Cardiac muscle cell (in vitro differentiated cells and primary cell): ENCODE results near the gene IGLL1. TPM values are rescaled to one million over a fixed set of nuclear protein-coding genes. Genes with fewer than 3 reads are reported as not detected.
"Not testable (repeated sequence)": the region's sequence is repeated elsewhere in the genome, so short reads cannot be mapped to it uniquely, and the experiment has no call there.

Source experiments
- DNase-seq, 2 donors: peaks; one replicate each; pipeline versions ENCODE4 v3.0.0 to v3.0.0-alpha.2; 2010 to 2017; ENCODE audit warnings: low read depth in 1 of 2, low spot score in 1 of 2
- H3K27ac ChIP-seq: fragments of 200-600 bp; sonication (generic); 2 replicates; pipeline ENCODE4 v1.5.1; 2016
- H3K27me3 ChIP-seq: fragments of 200-600 bp; sonication (generic); 2 replicates; pipeline ENCODE4 v1.6.0; 2016; ENCODE audit warnings: control low read depth
- H3K36me3 ChIP-seq: fragments of 200-600 bp; sonication (generic); 2 replicates; pipeline ENCODE4 v1.5.1; 2016; ENCODE audit warnings: control low read depth
- H3K4me1 ChIP-seq: fragments of 200-600 bp; sonication (generic); 2 replicates; pipeline ENCODE4 v1.8.1; 2017; ENCODE audit warnings: low read depth, mild to moderate bottlenecking, mixed run types
- H3K4me3 ChIP-seq: fragments of 200-600 bp; sonication (generic); 2 replicates; pipeline ENCODE4 v1.5.1; 2016; ENCODE audit warnings: mild to moderate bottlenecking
- H3K9me3 ChIP-seq: fragments of 200-600 bp; sonication (generic); 2 replicates; pipeline ENCODE4 v1.5.1; 2017; ENCODE audit warnings: low read depth, mild to moderate bottlenecking, control low read depth
- CTCF ChIP-seq: IDR thresholded peaks from 2 replicates; pipeline ENCODE4 v1.5.1; 2012; ENCODE audit warnings: low read depth, mild to moderate bottlenecking, low read length
- polyA plus RNA-seq: library from polyadenylated mRNA; unstranded; fragments of >200 nt; fragmentation: Nextera tagmentation; extraction: Ambion mirVana; gene quantifications from 2 replicates; pipeline ENCODE4 v1.2.1, GENCODE V29; 2016
- total RNA-seq: library from RNA; depleted of rRNA; stranded (reverse); fragments of >200 nt; gene quantifications from 2 replicates; pipeline ENCODE4 v1.2.3, GENCODE V29; 2016

The IGLL1 gene
- total and polyA plus RNA-seq, 2 experiments from 2014 or later, result not detected

GRCh38 chr22:23579280-23579679, 810 bp downstream of the IGLL1 start:
- TF ChIP-seq CTCF, result no peak
- Histone ChIP-seq H3K4me1 (no peaks in the 10 kb centered on the region), H3K36me3 (no peaks in the 10 kb centered on the region), H3K27ac (no peak overlapping the region), H3K4me3 (no peak overlapping the region), H3K9me3 (no peaks in the 10 kb centered on the region), H3K27me3 (no peaks in the 10 kb centered on the region)
- DNase-seq, result no peak

- H3K36me3 ChIP-seq, result no peaks in the 10 kb centered on the region
- H3K9me3 ChIP-seq, result no peaks in the 10 kb centered on the region
- DNase-seq, result no peak
- H3K27ac ChIP-seq, result no peak overlapping the region
- no peak for TF ChIP-seq CTCF
- no peak overlapping the region for H3K4me3 ChIP-seq
- no peaks in the 10 kb centered on the region for H3K27me3 ChIP-seq
- no peaks in the 10 kb centered on the region for H3K4me1 ChIP-seq
Observed at GRCh38 chr22:23578306-23578705, 1.8 kb downstream of the IGLL1 start.

- H3K4me1 ChIP-seq, result no peaks in the 10 kb centered on the region
- H3K4me3 ChIP-seq, result no peak overlapping the region
- no peak for DNase-seq
- H3K9me3 ChIP-seq, result no peaks in the 10 kb centered on the region
- TF ChIP-seq CTCF, result no peak
- no peak overlapping the region for H3K27ac ChIP-seq
- no peaks in the 10 kb centered on the region for H3K27me3 ChIP-seq
- no peaks in the 10 kb centered on the region for H3K36me3 ChIP-seq
Observed at GRCh38 chr22:23576681-23577080, 3.4 kb downstream of the IGLL1 start.

- Histone ChIP-seq H3K36me3 (no peaks in the 10 kb centered on the region), H3K4me1 (no peaks in the 10 kb centered on the region), H3K4me3 (no peak overlapping the region), H3K9me3 (no peaks in the 10 kb centered on the region), H3K27me3 (no peaks in the 10 kb centered on the region), H3K27ac (no peak overlapping the region)
- DNase-seq, result no peak
- TF ChIP-seq CTCF, result no peak
Observed at GRCh38 chr22:23575601-23576000, 4.5 kb downstream of the IGLL1 start.

- no peak for TF ChIP-seq CTCF
- Histone ChIP-seq H3K4me1 (no peaks in the 10 kb centered on the region), H3K4me3 (no peak overlapping the region), H3K27ac (no peak overlapping the region), H3K36me3 (no peaks in the 10 kb centered on the region), H3K27me3 (no peaks in the 10 kb centered on the region), H3K9me3 (no peaks in the 10 kb centered on the region)
- no peak for DNase-seq
Observed at GRCh38 chr22:23574877-23575276, 5.2 kb downstream of the IGLL1 start.

- no peak for DNase-seq
- H3K27ac ChIP-seq, result no peak overlapping the region
- H3K36me3 ChIP-seq, result no peaks in the 10 kb centered on the region
- H3K9me3 ChIP-seq, result no peaks in the 10 kb centered on the region
- no peaks in the 10 kb centered on the region for H3K4me1 ChIP-seq
- H3K27me3 ChIP-seq, result no peaks in the 10 kb centered on the region
- H3K4me3 ChIP-seq, result no peak overlapping the region
- no peak for TF ChIP-seq CTCF
Observed at GRCh38 chr22:23574371-23574811, 5.7 kb downstream of the IGLL1 start.

- H3K4me1 ChIP-seq, H3K27ac ChIP-seq, H3K4me3 ChIP-seq, H3K9me3 ChIP-seq, H3K36me3 ChIP-seq, H3K27me3 ChIP-seq, DNase-seq: not testable (repeated sequence)
Observed at GRCh38 chr22:23573701-23574235, 6.3 kb downstream of the IGLL1 start.

GRCh38 chr22:23573106-23573505, 7.0 kb downstream of the IGLL1 start:
- not testable (repeated sequence) for H3K27me3 ChIP-seq, H3K27ac ChIP-seq, H3K36me3 ChIP-seq, H3K4me1 ChIP-seq, H3K9me3 ChIP-seq, DNase-seq, H3K4me3 ChIP-seq
